Stimulated activated CD4-positive, alpha-beta T cell treated with anti-CD3 and anti-CD28 coated beads, Interleukin-1b, Interleukin-23, amount 100 ng/mL, for 4 hours (primary cell): ENCODE measurements around the gene TRIL.
A peak's percentile ranks its signal among the peaks of the same experiment; 100 is the strongest.

ENCODE experiments used
- DNase-seq, 2 donors: peaks; one replicate each; pipeline ENCODE4 v3.0.0-alpha.2; 2020; ENCODE audit warnings: low read depth in 2 of 2

TRIL gene

GRCh38 chr7:28940741-28941384, 17.3 kb downstream of the TRIL start:
- no peak for DNase-seq

DNA sequence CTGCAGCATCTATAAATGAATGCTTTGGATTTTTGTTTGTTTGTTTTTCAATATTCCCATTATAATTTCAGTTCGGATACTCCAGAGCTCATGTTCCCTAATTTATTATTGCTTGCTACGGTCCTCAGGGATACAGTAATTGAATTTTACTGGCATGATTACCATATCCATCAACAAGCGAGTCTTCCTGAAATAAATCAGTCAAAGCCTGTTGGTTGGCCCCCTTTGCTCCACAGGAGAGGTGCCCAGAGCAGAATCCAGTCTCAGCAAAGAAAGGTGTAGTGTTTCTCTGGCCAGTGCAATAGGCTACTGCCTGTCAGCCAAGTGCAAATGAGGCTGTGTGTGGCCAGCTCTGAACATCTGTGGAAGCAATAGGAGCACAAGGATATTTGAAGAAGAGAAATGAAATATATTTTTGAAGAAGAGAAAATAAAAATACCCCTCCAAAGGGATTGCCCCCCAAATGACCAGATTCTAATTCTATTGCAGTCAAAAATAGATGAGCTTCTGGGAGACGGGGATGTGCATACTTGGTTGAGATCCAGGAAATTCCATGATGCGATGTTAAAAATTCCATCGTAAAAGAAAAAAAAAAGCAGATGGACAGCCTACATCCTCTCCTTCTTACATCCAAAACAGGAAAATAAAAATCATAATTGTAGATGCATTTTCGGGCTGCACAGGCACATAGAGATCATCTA, 18.1 kb downstream of the TRIL start:
- DNase-seq, result no peak

DNA sequence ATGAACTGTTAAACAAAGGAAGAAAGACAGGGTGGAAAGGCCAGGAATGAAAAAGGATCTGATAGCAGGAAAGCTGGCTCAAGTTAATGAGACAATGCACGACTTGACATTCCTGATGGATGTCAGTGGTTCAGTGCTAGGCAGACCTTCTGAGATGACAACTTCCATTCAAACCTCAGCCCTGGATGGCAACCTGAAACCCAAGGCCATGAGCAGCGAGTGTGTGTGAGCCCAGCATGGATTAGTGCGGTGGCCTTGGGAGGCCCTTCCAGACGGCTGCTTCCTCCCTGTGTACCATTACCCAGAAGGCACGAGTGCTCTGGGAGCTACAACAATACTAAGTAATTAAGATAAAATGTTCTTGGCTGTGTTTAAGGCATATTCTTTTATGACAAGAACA, 18.8 kb downstream of the TRIL start:
- no peak for DNase-seq

- DNase-seq, result no peak
Measured at GRCh38 chr7:28937619-28938018, 20.5 kb downstream of the TRIL start.

- no peak for DNase-seq
Measured at GRCh38 chr7:28937103-28937502, 21.0 kb downstream of the TRIL start.

DNA sequence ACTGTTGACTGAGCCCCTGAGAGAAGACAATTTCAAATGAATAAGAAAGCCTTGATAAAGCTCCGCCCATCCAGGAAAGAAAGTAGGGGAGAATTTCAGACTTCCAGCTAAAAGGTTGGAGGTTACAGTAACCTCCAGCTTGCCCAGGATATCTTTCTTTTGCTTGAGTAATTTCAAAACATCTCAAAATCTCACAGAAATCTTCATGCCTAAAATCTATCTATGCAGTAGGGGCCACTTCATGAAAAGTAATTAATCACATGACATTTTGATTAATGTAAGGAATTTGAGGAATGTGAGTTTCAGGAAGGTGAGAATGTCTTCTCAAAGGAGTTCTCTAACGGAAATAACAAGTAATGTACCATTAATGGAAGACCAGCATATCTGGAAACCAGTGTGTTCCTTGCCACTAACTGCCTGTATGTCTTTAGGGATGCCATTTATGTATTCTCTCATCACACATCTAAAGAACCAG, 24.2 kb downstream of the TRIL start:
- DNase-seq, result no peak

DNA sequence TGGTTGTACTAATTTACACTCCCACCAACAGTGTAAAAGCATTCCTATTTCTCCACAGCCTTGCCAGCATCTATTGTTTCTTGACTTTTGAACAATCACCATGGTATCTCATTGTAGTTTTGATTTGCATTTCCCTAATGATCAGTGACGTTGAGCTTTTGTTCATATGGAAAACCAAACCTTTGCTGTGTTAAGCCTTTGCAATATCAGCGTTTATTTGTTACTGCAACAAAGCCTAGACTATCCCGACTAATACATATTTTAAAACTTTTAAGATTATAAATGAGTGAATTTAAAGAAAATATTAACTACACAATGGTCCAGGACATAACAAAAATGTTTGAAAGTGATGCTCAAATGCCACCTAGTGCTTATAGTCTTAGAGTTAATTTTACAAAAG, 26.6 kb downstream of the TRIL start:
- no peak for DNase-seq

DNA sequence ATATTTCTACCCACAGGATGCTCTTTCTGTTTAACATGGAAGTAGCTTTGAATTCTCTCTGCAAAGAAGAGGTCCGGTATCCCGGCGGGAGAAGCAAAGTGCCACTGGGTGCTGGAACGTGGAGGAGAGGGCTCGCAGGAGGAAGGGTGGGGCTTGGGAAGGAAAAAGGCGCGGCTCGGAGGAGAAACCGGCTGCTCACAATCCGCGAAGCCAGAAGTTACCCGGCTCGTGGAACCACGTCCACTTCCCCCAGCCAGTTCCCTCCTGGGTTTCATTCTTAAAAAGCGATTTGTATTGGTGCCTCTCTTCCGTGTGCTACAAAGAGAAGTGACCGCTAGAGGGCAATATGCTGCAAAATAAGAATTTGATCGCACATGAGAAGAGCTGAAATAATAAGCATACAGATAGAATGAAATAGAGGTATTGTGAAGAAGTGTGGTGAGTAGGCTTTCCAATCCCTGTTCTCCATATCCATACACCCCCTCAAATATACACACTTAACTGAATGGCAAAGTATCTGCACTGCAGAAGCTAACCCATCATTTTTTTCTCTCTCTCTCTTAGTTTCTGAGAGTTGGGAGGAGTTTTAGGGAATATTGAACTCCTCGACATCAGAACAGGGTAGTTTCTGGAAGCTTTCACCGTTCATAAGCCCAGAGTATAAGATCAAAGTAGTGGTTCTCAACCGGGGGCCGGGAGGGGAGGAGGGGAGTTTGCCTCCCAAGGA, 31.1 kb downstream of the TRIL start:
- DNase-seq, result peak; percentile 6 to 28

- DNase-seq, result peak; percentile 42 to 43
Measured at GRCh38 chr7:28922624-28923331, 35.4 kb downstream of the TRIL start.

DNA sequence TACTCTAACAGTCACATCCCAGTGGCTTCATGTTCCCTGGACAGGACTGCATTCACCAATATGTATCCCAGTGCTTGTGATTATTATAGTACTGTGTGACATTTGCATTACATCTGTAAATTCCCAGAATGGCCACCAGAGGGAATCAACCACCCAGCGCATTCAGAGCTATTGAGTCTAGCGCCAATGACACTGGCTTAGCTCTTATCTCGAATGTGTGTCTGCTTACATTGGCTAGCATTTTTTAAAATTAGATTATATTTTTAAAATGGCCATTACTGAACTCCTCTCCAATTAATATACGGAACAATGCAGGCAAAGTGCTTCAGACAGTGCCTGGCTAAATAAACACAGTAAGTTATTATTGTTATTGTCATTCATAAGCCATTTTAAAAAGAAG, 36.3 kb downstream of the TRIL start:
- peak in 1 of 2 donors; percentile 22 for DNase-seq

DNA sequence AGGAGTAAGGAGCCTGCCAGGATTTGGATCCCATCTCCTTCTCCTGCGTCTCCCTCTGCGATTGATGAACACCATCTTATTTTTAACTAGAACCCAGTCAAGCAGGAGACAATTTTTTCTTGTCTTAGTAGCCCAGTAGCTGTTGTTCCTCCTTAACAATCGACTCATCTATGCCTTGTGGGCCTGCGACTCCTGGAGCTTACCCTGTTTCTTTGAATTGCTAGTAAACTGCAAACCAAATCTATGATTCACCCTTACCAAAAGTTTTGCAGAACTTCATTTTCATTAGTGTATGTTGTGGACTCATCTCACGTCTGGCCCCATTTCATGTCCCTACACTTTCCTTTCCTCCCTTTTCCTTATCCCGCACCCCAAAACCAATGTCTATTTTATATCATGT, 37.7 kb downstream of the TRIL start:
- no peak for DNase-seq

DNA sequence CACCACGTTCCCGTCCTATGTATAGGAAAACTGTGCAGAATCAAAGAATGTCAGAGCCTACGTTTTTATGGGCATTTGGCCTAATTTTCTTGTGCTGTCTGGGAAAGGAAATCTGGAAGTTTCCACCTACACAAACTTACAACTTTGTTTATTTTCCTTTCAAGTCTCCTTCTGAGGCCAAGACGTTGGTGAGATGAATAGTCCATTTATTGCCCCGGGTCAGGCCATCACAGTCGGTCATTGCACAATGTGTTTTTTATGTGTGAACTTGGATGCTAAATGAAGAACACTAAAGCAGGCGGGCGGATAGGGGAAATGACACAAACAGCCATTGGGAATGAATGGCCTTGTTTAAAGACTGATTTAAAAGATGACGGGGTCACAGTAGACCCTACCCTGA, 38.6 kb downstream of the TRIL start:
- DNase-seq, result no peak

- no peak for DNase-seq
Measured at GRCh38 chr7:28908775-28909174, 49.4 kb downstream of the TRIL start.

- DNase-seq, result no peak
Measured at GRCh38 chr7:28905464-28905863, 52.7 kb downstream of the TRIL start.

DNA sequence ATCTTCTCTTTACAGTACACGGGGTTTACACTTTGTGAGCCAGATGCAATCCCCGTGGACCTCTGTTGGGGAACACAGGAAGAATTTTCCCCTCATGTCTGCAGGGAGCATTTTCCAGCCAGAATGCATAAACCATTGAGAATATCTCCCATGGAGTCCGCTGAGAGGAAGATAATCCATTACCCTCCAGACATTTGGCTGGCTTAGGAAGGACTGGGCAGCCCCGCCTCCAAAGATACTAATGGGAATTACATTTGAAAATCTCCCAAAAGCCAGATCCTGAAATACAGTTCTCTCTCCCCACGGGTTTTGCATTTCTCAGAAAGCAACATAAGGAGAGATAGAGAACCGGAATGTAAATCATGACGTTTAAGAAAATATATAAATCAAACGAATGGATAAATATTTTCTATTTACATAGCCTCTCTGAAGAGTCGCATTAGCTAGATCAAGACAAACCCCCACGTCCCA, 53.5 kb downstream of the TRIL start:
- no peak for DNase-seq

GRCh38 chr7:28903730-28904577, 54.2 kb downstream of the TRIL start:
- DNase-seq, result no peak
